NCI-H748 treated with DMSO at 0.1 percent for 48 hours (cell line): ENCODE data around the gene SDHB.

Experiments
- DNase-seq: peaks from one replicate; lab custom pipeline; 2025; lab: John Stamatoyannopoulos, UW

Gene SDHB

GRCh38 chr1:17012775-17013490, 40.9 kb downstream of the SDHB start:
- DNase-seq = no peak

GRCh38 chr1:17011439-17012307, 42.2 kb downstream of the SDHB start, which contains the start of gene ATP13A2:
TSS of gene ATP13A2 (minus strand) at chr1:17011928. CDS start at chr1:17011738, 190 bp downstream.
- peak; percentile 52 for DNase-seq

- DNase-seq = no peak
Measured at GRCh38 chr1:17011092-17011438, 42.8 kb downstream of the SDHB start.

GRCh38 chr1:17009706-17010105, 44.1 kb downstream of the SDHB start:
- no peak for DNase-seq

- DNase-seq = no peak
Measured at GRCh38 chr1:17008208-17008855, 45.5 kb downstream of the SDHB start.

GRCh38 chr1:17007121-17007520, 46.7 kb downstream of the SDHB start:
- DNase-seq = no peak

GRCh38 chr1:17005365-17005740, 48.5 kb downstream of the SDHB start:
- DNase-seq = no peak

GRCh38 chr1:17004466-17005364, 49.1 kb downstream of the SDHB start:
- no peak for DNase-seq

GRCh38 chr1:17002524-17002902, 51.3 kb downstream of the SDHB start:
- no peak for DNase-seq

GRCh38 chr1:17001760-17002523, 51.9 kb downstream of the SDHB start:
- no peak for DNase-seq

- no peak for DNase-seq
Measured at GRCh38 chr1:16999863-17000262, 54.0 kb downstream of the SDHB start.

- no peak for DNase-seq
Measured at GRCh38 chr1:16998589-16998988, 55.2 kb downstream of the SDHB start.

GRCh38 chr1:16996845-16997244, 57.0 kb downstream of the SDHB start:
- no peak for DNase-seq

GRCh38 chr1:16993521-16994038, 60.3 kb downstream of the SDHB start:
- DNase-seq = no peak

GRCh38 chr1:16992675-16993074, 61.2 kb downstream of the SDHB start:
- no peak for DNase-seq

- no peak for DNase-seq
Measured at GRCh38 chr1:16992102-16992501, 61.7 kb downstream of the SDHB start.

GRCh38 chr1:16991571-16991970, 62.3 kb downstream of the SDHB start:
- no peak for DNase-seq

- DNase-seq = no peak
Measured at GRCh38 chr1:16989676-16990391, 64.0 kb downstream of the SDHB start.

- no peak for DNase-seq
Measured at GRCh38 chr1:16988210-16988609, 65.6 kb downstream of the SDHB start.

- no peak for DNase-seq
Measured at GRCh38 chr1:16986962-16987361, 66.9 kb downstream of the SDHB start.
